HG03460 (cell line): ENCODE results near the gene CAPN1.

ENCODE experiments used
- ATAC-seq: cut with Tn5 transposase; IDR thresholded peaks from one replicate; pipeline ENCODE4 v1.9.1; 2021; ENCODE audit not compliant: unreplicated experiment

Gene CAPN1

DNA sequence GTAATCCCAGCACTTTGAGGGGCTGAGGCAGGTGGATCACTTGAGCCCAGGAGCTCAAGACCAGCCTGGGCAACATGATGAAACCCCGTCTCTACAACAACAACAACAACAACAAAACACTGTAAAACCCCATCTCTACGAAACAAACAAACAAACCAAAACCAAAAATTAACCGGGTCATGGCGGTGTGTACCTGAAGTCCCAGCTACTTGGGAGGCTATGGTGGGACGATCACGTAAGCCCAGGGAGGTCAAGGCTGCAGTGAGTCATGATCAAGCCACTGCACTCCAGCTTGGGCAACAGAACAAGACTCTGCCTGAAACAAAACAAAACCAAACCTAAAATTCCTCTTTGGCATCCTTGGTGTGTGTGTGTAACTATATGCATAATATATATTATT is 73.0 kb downstream of the CAPN1 start:
- no peak for ATAC-seq

DNA sequence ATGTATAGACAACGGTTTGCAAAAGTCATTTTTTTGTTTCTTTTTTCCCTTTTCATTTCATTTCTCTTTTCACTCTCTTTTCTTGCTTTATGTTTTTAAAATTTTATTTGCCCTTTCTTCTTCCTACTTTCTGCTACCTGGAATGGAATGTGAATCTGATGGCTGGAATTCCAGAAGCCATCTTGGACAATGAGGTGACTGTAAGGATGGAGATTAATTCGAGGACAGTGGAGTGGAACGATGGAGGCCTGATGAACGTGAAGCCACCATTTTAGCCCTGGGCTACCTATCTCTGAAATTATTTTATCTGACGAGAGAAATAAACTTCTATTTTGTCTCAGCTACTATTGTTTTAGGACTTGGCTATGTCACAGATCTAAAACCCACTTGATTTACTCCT is 77.3 kb downstream of the CAPN1 start:
- ATAC-seq = no peak

DNA sequence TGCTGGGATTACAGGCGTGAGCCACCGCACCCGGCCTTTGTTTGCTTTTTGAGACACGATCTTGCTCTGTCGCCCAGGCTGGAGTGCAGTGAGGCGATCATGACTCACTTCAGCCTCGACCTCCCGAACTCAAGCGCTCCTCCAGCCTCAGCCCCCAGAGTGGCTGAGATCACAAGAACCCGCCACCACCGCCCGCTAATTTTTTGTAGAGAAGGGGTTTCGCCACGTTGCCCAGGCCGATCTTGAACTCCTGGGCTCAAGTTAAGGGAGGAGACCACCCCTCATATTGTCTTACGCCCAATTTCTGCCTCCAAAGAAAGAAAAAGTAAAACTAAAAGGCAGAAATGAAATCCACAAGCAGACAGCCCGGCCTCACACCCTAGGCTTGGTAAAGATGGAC is 78.6 kb downstream of the CAPN1 start:
- ATAC-seq = no peak

DNA sequence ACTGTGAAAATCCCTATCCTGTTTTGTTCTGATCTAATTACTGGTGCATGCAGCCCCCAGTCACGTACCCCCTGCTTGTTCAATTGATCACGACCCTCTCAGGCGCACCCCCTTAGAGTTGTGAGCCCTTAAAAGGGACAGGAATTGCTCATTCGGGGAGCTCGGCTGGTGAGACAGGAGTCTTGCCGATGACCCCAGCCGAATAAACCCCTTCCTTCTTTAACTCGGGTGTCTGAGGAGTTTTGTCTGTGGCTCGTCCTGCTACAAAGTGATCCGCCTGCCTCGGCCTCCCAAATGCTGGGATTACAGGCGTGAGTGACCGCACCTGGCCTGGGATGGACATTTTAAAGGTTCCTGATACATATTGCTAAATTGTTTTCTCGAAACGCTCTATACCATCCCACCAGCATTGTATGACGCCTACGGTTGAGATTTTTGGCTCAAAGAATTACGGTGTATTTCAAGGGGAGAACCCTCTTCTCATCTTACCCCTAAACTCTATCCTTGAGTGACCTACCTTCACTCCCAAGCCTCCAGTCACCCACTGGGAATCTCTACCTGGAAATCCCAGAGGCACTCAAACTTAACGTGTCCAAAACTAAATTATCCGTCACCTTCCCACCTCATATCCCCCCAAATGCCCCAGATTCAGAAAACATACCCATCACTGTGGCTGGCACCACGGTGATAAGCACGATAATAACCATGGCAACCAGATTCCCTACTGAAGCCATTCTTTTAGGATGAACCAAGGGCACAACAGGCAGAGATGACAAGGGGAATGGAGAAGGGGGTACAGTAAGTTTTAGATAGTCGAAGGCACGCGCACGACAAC is 79.2 kb downstream of the CAPN1 start:
- peak; percentile 19 for ATAC-seq
